Sigmoid colon (tissue), 7 donors: ENCODE measurements around the gene INSIG1. TPM values are rescaled to one million over a fixed set of nuclear protein-coding genes. Genes with fewer than 3 reads are reported as not detected.

Experiments
- DNase-seq: peaks from one replicate; pipeline ENCODE4 v3.0.0-alpha.2; 2019
- H3K27ac ChIP-seq, 4 donors: fragments of 200-600 bp; sonication (generic); one replicate each; pipeline ENCODE4 v1.5.1; 2016 to 2019; ENCODE audit warnings: mild to moderate bottlenecking in 1 of 4
- H3K27me3 ChIP-seq, 3 donors: fragments of 200-600 bp; sonication (generic); one replicate each; pipeline ENCODE4 v1.5.1; 2019; ENCODE audit warnings: mild to moderate bottlenecking in 1 of 3
- H3K36me3 ChIP-seq, 4 donors: fragments of 200-600 bp; sonication (generic); one replicate each; pipeline ENCODE4 v1.5.1; 2016 to 2019
- H3K4me1 ChIP-seq, 4 donors: fragments of 200-600 bp; sonication (generic); one replicate each; pipeline ENCODE4 v1.5.1; 2017 to 2019
- H3K4me3 ChIP-seq, 4 donors: fragments of 200-600 bp; sonication (generic); one replicate each; pipeline ENCODE4 v1.5.1; 2017 to 2019; ENCODE audit warnings: mild to moderate bottlenecking in 2 of 4, moderate library complexity in 1 of 4
- H3K9me3 ChIP-seq, 4 donors: fragments of 200-600 bp in 3 of 4; sonication (generic) in 3 of 4; one replicate each; pipeline versions ENCODE4 v1.5.1 to v1.6.1; 2013 to 2019
- EP300 ChIP-seq, 4 donors: sonication (generic); formaldehyde crosslinking; IDR thresholded peaks; one replicate each; pipeline ENCODE4 v1.6.1; 2017; ENCODE audit warnings: antibody characterized with exemption in 4 of 4
- POLR2A ChIP-seq, 2 donors: fragments of 450-650 bp; IDR thresholded peaks; one replicate each; pipeline ENCODE4 v1.6.1; 2016; ENCODE audit warnings: antibody characterized with exemption in 2 of 2, mild to moderate bottlenecking in 2 of 2, moderate library complexity in 2 of 2
- POLR2AphosphoS5 ChIP-seq, 4 donors: sonication (generic); formaldehyde crosslinking; IDR thresholded peaks; one replicate each; pipeline ENCODE4 v1.6.1; 2017; ENCODE audit warnings: antibody characterized with exemption in 4 of 4
- WGBS, 2 donors: extraction: QIAGEN DNeasy Blood & Tissue Kit; methylation state at CpG; one replicate each; pipeline ENCODE4 v1.1.7; 2013; 5-methylcytosine and 5-hydroxymethylcytosine counted together
- intact Hi-C: fragments of 100-400 bp; cut with DNase I; formaldehyde crosslinking; loops from one replicate; pipeline ENCODE4 v1.15.1; 2023
- polyA plus RNA-seq, 3 donors: library from polyadenylated mRNA; stranded (reverse); fragments of 200-250 nt; gene quantifications; one replicate each; pipeline ENCODE4 v1.2.3, GENCODE V29; 2013
- total RNA-seq, 4 donors: library from RNA; depleted of rRNA; stranded (reverse); fragments of >200 nt; gene quantifications; one replicate each; pipeline ENCODE4 v1.1.0, GENCODE V29; 2016
- TF ChIP-seq, protein P1 (sequence below), 4 experiments: fragments of 450-650 bp in 3 of 4; fragments of 200-600 bp in 1 of 4; IDR thresholded peaks; one replicate each; pipeline ENCODE4 v1.5.1; 2016 to 2019; ENCODE audit warnings: antibody characterized with exemption in 4 of 4, mild to moderate bottlenecking in 3 of 4, moderate library complexity in 2 of 4
- donor health status: healthy with polysubstance abuse.
- donor health status: Bipolar disorder and iron deficiency.
- donor health status: healthy.

Gene INSIG1
- total and polyA plus RNA-seq, 7 donors, result 22.2 to 102 (median 39.1) TPM

DNA sequence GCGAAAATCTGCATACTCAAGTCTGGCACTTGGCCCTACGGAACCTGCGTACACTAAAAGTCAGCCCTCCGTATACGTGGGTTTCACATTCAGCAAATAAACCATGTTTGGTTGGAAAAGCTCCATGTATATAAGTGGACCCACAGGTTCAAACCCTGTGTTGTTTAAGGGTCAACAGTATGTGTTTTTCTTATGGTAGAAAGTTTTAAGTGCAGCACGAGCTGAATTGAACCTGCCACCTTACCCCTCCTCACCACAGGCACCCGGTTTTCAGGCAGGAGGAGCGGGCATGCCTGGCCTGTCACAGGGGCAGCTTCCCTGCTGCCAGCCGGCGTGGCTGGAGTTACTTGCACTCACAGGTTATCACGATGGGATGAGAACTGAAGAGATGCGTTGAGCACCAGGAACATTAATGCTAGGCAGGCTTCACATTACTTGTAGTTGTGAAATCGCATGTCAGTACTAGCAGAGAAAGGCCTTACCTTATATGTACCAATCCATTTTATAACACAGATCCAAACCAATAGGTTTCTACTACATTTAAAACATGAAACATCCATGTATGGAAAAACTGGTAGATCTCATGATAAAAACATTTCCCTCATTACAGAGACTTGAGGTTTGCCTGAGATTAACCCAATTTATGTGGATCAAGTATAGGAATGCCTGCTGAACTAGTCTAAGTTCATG lies 12.9 kb downstream of the INSIG1 start:
- WGBS, 2 donors, result 90 to 95% methylated on average over 13 of the region's 13 CpGs
- no peak overlapping the region for H3K27ac ChIP-seq
- no peaks in the 10 kb centered on the region for H3K9me3 ChIP-seq
- no peaks in the 10 kb centered on the region for H3K4me1 ChIP-seq
- no peak overlapping the region for H3K4me3 ChIP-seq
- H3K27me3 ChIP-seq, result no peaks in the 10 kb centered on the region
- TF ChIP-seq EP300 (IDR thresholded peaks at IDR 0.05), result no peak
- TF ChIP-seq POLR2A (IDR thresholded peaks at IDR 0.05), result no peak
- TF ChIP-seq, protein P1, sequence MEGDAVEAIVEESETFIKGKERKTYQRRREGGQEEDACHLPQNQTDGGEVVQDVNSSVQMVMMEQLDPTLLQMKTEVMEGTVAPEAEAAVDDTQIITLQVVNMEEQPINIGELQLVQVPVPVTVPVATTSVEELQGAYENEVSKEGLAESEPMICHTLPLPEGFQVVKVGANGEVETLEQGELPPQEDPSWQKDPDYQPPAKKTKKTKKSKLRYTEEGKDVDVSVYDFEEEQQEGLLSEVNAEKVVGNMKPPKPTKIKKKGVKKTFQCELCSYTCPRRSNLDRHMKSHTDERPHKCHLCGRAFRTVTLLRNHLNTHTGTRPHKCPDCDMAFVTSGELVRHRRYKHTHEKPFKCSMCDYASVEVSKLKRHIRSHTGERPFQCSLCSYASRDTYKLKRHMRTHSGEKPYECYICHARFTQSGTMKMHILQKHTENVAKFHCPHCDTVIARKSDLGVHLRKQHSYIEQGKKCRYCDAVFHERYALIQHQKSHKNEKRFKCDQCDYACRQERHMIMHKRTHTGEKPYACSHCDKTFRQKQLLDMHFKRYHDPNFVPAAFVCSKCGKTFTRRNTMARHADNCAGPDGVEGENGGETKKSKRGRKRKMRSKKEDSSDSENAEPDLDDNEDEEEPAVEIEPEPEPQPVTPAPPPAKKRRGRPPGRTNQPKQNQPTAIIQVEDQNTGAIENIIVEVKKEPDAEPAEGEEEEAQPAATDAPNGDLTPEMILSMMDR (IDR thresholded peaks at IDR 0.05), result no peak
- TF ChIP-seq POLR2AphosphoS5 (IDR thresholded peaks at IDR 0.05), result no peak
- intact Hi-C loops, result no loop called here
- DNase-seq, result no peak
- peaks cover 0 to 56% (median 9%) of the 10 kb centered on the region in 4 donors for H3K36me3 ChIP-seq

DNA sequence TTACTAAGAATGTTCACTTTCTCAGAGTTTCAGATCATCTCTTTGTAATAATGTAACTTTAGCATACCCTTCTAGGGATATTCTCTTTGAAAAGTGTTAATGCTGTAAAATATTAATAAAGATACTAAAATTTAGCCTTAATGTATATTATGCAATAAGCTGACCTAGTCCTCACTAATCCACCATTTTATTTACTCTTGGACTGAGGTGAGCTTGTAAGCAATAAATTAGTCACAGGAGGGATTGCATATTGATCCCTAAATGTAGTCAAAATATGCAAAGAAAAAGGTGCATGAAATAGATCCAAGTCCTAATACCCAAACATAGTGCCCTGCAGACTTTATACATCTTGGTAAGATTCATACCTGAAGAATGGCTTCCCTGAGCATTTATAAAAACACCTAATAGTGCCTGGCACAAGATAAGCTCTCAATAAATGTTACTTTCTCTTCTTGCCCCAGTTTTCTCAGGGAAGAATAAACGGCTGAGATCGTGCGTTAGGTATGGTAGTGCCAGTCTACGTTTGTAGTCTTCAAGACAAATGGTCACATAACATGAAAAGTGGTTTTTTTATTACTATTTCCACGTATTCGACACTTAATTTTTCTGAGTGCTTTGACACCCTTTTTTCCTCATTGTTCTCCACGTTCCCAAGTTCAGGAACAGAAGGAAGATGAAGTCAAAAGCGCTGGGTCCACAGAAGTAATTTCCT lies 14.3 kb downstream of the INSIG1 start:
- Histone ChIP-seq H3K36me3 (peaks cover 0 to 43% (median 9%) of the 10 kb centered on the region in 4 donors), H3K4me1 (no peaks in the 10 kb centered on the region), H3K27ac (no peak overlapping the region), H3K27me3 (no peaks in the 10 kb centered on the region), H3K9me3 (no peaks in the 10 kb centered on the region), H3K4me3 (no peak overlapping the region)
- WGBS, 2 donors, result 63 to 81% methylated on average over 8 of the region's 8 CpGs
- no peak for TF ChIP-seq POLR2A (IDR thresholded peaks at IDR 0.05)
- TF ChIP-seq EP300 (IDR thresholded peaks at IDR 0.05), result no peak
- no peak for TF ChIP-seq POLR2AphosphoS5 (IDR thresholded peaks at IDR 0.05)
- TF ChIP-seq, protein P1 (IDR thresholded peaks at IDR 0.05), result no peak
- no peak for DNase-seq
- intact Hi-C loops, result no loop called here

DNA sequence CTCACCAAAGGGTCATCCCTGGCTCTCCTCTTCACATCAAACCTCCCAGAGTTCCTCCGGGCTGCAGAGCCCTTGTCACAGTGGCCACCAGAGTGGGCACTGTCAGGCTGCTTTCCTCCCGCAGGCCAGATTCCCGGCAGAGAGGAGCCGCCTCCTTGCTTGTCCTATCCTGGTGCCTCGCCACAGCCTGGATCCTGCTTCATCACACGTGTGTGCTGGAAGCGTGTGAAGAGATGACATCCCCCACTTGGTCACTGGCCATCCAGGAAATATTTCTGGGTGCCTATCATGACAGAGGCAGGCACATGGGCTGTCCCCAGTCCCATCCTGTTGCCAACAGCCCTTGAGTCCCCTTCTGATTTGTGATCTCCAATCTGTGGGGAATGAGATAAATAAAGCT lies 15.0 kb downstream of the INSIG1 start:
- 73 to 84% methylated on average over 7 of the region's 7 CpGs for WGBS, 2 donors
- H3K9me3 ChIP-seq, result no peaks in the 10 kb centered on the region
- H3K27me3 ChIP-seq, result no peaks in the 10 kb centered on the region
- H3K36me3 ChIP-seq, result peaks cover 0 to 37% (median 9%) of the 10 kb centered on the region in 4 donors
- H3K4me1 ChIP-seq, result no peaks in the 10 kb centered on the region
- H3K4me3 ChIP-seq, result no peak overlapping the region
- TF ChIP-seq EP300 (IDR thresholded peaks at IDR 0.05) (no peak), POLR2A (IDR thresholded peaks at IDR 0.05) (no peak), POLR2AphosphoS5 (IDR thresholded peaks at IDR 0.05) (no peak)
- TF ChIP-seq, protein P1 (IDR thresholded peaks at IDR 0.05), result no peak
- no peak for DNase-seq
- intact Hi-C loops, result no loop called here
- H3K27ac ChIP-seq, result no peak overlapping the region

DNA sequence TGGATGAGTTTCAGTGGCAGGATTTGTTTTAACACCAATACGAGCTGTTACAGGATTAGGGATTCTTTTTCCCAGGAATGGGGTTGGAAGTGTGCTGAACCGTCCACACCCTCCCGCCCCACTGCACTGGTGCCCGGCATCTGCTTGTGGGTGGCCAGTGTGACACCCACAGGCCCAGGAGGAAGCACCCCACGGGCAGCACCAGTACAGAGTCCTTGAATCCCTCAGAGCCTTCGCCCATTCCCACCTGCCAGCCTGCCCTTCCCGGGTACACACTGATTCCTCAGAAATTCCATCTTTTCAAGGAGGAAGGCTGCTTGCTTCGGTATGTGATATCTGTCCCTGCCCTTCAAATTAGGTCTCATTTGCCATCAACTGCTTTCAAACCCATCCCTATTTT lies 15.4 kb downstream of the INSIG1 start:
- H3K27ac ChIP-seq, result no peak overlapping the region
- no peak overlapping the region for H3K4me3 ChIP-seq
- H3K4me1 ChIP-seq, result no peaks in the 10 kb centered on the region
- H3K9me3 ChIP-seq, result no peaks in the 10 kb centered on the region
- H3K36me3 ChIP-seq, result peaks cover 0 to 32% (median 8%) of the 10 kb centered on the region in 4 donors
- intact Hi-C loops, result no loop called here
- WGBS, 2 donors, result 88 to 92% methylated on average over 8 of the region's 8 CpGs
- TF ChIP-seq EP300 (IDR thresholded peaks at IDR 0.05) (no peak), POLR2AphosphoS5 (IDR thresholded peaks at IDR 0.05) (no peak), POLR2A (IDR thresholded peaks at IDR 0.05) (no peak)
- TF ChIP-seq, protein P1 (IDR thresholded peaks at IDR 0.05), result no peak
- no peaks in the 10 kb centered on the region for H3K27me3 ChIP-seq
- DNase-seq, result no peak
